Upper lobe of right lung (tissue), 1 donor: ENCODE results near the gene ROBO3. TPM values are rescaled to one million over a fixed set of nuclear protein-coding genes. Genes with fewer than 3 reads are reported as not detected.
A peak's percentile ranks its signal among the peaks of the same experiment; 100 is the strongest.

Experiments
- ATAC-seq: fragments of 200-7000 bp; cut with Tn5 transposase; one replicate; pipeline ENCODE4 v1.9.1; 2020; ENCODE audit warnings: mild to moderate bottlenecking, moderate library complexity
- DNase-seq: peaks from one replicate; pipeline ENCODE4 v3.0.0-alpha.2; 2020
- H3K27ac ChIP-seq: fragments of 200-600 bp; one replicate; pipeline ENCODE4 v1.8.0; 2022
- H3K27me3 ChIP-seq: fragments of 200-600 bp; one replicate; pipeline ENCODE4 v1.8.0; 2022; ENCODE audit warnings: mild to moderate bottlenecking
- H3K36me3 ChIP-seq: fragments of 200-600 bp; one replicate; pipeline ENCODE4 v1.8.0; 2022
- H3K4me1 ChIP-seq: fragments of 200-600 bp; one replicate; pipeline ENCODE4 v1.8.0; 2022
- H3K4me3 ChIP-seq: fragments of 200-600 bp; one replicate; pipeline ENCODE4 v1.8.0; 2022; ENCODE audit warnings: mild to moderate bottlenecking
- H3K9me3 ChIP-seq: fragments of 200-600 bp; one replicate; pipeline ENCODE4 v1.8.0; 2022
- intact Hi-C: fragments of 100-400 bp; cut with DNase I; formaldehyde crosslinking; loops from one replicate; pipeline ENCODE4 v1.11.0; 2022
- total RNA-seq: library from RNA; stranded (reverse); fragmentation: NEBNext Ultra II Directional; extraction: Animal tissue kit (Norgen Biotek cat#: 25700); gene quantifications from one replicate; pipeline ENCODE4 v1.2.1, GENCODE V29; 2021
- TF ChIP-seq, protein P1 (sequence below): fragments of 200-600 bp; IDR thresholded peaks from one replicate; pipeline ENCODE4 v1.8.0; 2022; ENCODE audit warnings: antibody characterized with exemption
- donor health status: DM: no; HTN: yes; CAD: no; lungs with severe emphysema.

The ROBO3 gene
- total RNA-seq, 1 donor from 2014 or later: 12.6 TPM

DNA sequence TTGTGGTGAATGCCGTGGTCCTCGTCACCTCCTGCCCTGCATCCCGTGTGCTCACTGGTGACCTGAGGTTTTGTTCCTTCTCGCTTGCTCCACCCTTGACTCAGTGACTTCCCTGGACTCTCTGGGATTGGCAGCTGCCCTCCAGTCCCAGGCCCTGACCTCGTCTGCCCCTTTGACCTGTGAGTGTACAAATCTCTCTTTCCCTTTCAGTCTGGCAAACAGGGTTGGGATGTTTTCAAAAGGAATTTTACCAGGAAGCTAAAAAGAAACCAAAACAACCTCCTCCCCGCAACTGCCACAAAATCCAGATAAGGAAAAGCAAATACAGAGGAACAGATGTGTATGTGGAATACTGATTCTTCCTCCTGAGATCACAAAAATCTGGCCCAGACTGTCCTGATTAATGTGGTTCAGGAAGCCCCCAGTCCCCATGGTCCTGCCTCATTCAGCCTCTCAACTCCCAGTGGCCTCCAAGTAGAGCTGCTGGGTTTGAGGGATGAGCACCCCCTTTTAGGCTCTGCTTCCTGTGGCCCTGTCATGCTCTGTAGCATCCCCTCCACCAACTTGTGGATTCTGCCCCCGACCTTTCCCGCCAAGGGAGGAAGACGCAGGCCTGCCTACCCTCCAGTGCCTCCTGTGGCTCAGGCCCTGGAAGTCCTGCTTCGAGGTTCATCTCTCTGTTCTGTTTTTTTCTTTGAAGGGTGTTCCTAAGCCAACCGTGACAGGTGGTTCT lies 17.3 kb downstream of the ROBO3 start:
- no peaks in the 10 kb centered on the region for H3K36me3 ChIP-seq
- peak overlapping the region; percentile 55 for H3K27ac ChIP-seq
- TF ChIP-seq, protein P1, sequence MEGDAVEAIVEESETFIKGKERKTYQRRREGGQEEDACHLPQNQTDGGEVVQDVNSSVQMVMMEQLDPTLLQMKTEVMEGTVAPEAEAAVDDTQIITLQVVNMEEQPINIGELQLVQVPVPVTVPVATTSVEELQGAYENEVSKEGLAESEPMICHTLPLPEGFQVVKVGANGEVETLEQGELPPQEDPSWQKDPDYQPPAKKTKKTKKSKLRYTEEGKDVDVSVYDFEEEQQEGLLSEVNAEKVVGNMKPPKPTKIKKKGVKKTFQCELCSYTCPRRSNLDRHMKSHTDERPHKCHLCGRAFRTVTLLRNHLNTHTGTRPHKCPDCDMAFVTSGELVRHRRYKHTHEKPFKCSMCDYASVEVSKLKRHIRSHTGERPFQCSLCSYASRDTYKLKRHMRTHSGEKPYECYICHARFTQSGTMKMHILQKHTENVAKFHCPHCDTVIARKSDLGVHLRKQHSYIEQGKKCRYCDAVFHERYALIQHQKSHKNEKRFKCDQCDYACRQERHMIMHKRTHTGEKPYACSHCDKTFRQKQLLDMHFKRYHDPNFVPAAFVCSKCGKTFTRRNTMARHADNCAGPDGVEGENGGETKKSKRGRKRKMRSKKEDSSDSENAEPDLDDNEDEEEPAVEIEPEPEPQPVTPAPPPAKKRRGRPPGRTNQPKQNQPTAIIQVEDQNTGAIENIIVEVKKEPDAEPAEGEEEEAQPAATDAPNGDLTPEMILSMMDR: no peak
- no peak for ATAC-seq
- H3K9me3 ChIP-seq: no peaks in the 10 kb centered on the region
- intact Hi-C loops: no loop called here
- H3K4me1 ChIP-seq: peaks cover 6% of the 10 kb centered on the region
- DNase-seq: no peak
- no peaks in the 10 kb centered on the region for H3K27me3 ChIP-seq
- H3K4me3 ChIP-seq: no peak overlapping the region

DNA sequence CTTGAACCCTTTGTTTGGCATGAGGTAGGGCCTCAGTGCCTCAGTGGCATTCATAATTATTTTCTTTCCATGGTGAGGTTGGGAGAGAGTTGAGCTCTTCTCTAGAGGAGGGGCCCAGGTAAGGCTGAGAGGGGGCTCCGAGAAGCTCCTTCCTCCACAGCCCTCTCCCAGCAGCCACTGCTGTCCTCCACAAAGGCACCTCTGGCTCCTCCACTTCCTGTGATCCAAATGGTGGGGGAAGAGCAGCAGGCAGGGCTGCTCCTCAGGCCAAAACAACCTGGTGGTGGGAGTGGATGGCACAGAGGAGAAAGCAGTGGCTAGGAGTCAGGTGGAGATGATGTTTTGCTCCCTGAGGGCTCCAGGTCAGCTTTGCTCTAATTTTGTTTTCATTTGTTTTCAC lies 19.1 kb downstream of the ROBO3 start:
- no peak for DNase-seq
- intact Hi-C loops: no loop called here
- Histone ChIP-seq H3K4me1 (peaks cover 14% of the 10 kb centered on the region), H3K9me3 (no peaks in the 10 kb centered on the region), H3K4me3 (no peak overlapping the region), H3K27ac (no peak overlapping the region), H3K27me3 (no peaks in the 10 kb centered on the region), H3K36me3 (no peaks in the 10 kb centered on the region)
- no peak for ATAC-seq
- TF ChIP-seq, protein P1: no peak

DNA sequence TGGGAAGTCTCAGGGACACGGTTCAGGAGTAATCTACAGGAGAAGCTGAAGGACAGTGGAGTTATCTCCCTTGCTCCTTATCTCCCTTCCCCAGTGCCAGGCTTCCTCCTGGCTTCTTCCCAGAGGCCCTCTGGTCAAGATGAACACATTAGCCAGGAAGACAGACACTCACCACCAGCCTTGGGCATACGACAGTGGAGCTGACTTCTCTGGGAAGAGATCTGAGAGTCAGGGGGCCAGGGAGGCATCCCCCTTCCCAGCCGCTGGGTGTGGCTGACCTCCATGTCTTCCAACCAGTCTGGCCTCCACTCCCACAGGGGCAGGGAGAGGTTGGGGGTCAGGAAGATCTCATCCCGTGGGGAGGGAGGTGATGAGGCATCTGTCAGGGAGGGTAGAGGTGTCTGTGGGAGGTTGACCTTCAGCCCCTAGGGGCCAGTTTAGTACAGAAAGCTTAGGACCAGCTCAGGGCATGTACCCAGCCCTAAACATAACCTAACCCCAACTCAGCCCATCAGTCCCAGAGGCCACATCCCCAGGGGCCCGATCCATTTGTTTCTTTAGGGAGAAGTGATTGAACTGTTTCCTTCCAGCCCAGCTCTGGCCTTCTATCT lies 19.7 kb downstream of the ROBO3 start:
- intact Hi-C loops: no loop called here

DNA sequence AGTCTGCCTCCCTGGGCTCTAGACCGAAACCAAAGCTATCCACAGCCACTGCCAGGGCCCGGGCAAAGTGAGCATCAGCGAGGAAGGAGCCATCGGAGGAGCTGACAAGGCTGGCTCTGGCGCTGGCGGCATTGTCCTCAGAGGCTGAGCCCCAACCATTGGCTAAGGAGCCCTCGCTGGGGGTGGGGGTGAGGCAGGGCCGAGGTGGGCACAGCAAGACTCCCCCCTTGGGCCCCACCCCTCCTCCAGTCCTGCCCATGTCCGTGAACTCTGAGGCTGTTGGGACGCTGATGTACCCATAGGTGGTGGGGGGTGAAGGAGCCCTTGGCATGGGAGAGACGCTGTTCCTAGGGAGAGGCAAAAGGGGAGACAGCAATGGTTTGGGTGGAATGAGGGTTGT lies 21.2 kb downstream of the ROBO3 start:
- DNase-seq: no peak
- no peak for ATAC-seq
- H3K4me1 ChIP-seq: peaks cover 33% of the 10 kb centered on the region
- no peak overlapping the region for H3K4me3 ChIP-seq
- intact Hi-C loops: no loop called here
- no peaks in the 10 kb centered on the region for H3K27me3 ChIP-seq
- TF ChIP-seq, protein P1: no peak
- no peak overlapping the region for H3K27ac ChIP-seq
- H3K9me3 ChIP-seq: no peaks in the 10 kb centered on the region
- no peaks in the 10 kb centered on the region for H3K36me3 ChIP-seq

More for the DNA sequence above, 19.7 kb downstream of the ROBO3 start:
- TF ChIP-seq, protein P1: no peak
- DNase-seq: no peak
- no peak for ATAC-seq
- no peaks in the 10 kb centered on the region for H3K27me3 ChIP-seq
- H3K4me3 ChIP-seq: no peak overlapping the region
- peaks cover 20% of the 10 kb centered on the region for H3K4me1 ChIP-seq
- no peaks in the 10 kb centered on the region for H3K9me3 ChIP-seq
- no peaks in the 10 kb centered on the region for H3K36me3 ChIP-seq
- H3K27ac ChIP-seq: no peak overlapping the region

DNA sequence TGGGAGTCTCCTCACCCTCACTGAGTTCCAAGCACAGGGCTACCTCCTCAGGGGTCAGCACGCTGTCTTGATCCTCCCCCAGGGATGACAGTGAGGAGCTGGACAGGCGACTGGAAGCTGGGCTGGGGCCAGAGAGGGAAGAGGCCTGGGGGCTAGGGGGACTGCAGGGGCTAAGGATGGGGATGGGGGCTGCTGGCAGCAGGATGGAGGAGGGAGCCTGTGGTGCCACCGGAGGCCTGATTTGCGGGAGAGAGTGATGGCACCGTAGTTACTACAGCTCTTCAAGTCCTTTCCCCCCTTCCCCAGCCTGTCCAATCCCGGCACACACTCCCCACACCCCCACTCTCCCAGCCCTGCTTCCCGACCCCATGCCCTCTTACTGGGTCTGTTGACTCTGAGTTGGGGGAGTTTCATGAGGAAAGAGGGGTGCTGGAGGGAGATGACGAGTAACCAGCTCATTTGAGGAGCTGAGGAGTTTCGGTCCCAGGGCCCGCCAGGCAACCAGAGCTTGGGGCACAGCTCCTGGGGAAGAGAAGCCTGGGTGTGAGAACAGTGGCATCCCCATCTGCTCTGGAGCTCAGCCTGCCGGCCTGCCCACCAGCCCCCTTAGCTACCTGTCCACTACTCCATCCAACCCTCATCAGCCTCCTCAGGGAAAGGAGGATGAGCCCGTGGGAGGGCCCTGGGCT lies 21.9 kb downstream of the ROBO3 start:
- H3K4me1 ChIP-seq: peaks cover 38% of the 10 kb centered on the region
- DNase-seq (no peak), ATAC-seq (no peak)
- TF ChIP-seq, protein P1: no peak
- H3K9me3 ChIP-seq: no peaks in the 10 kb centered on the region
- H3K36me3 ChIP-seq: no peaks in the 10 kb centered on the region
- no peaks in the 10 kb centered on the region for H3K27me3 ChIP-seq
- intact Hi-C loops: no loop called here
- H3K4me3 ChIP-seq: no peak overlapping the region
- no peak overlapping the region for H3K27ac ChIP-seq
